ENCODE measurements around the gene POC1A.

DNA sequence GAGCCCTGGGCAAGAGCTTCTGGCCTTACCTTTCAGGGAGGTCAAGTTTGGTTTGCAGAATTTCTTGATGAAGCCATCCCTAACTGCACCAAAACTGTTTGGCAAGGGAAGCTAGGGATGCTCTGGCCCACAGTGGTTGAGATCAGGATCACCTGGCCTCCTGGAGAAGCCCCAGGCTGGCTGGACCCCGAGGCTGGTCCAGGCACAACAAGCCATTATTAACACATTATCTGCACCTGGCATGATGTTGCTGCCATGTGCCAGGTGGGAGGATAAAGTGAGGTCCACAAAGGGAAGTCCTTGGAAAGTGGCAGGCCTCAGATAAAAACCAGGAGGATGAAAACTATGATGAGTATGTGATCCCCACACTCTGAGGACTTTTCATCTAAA is 62.0 kb downstream of the POC1A start:
- TF ChIP-seq TAF1 (IDR thresholded peaks at IDR 0.05; ENCODE audit: low read depth) (no peak), CEBPB (IDR thresholded peaks at IDR 0.05) (no peak), RAD21 (IDR thresholded peaks at IDR 0.05; ENCODE audit: low read depth) (no peak)
- TF ChIP-seq, protein P1, sequence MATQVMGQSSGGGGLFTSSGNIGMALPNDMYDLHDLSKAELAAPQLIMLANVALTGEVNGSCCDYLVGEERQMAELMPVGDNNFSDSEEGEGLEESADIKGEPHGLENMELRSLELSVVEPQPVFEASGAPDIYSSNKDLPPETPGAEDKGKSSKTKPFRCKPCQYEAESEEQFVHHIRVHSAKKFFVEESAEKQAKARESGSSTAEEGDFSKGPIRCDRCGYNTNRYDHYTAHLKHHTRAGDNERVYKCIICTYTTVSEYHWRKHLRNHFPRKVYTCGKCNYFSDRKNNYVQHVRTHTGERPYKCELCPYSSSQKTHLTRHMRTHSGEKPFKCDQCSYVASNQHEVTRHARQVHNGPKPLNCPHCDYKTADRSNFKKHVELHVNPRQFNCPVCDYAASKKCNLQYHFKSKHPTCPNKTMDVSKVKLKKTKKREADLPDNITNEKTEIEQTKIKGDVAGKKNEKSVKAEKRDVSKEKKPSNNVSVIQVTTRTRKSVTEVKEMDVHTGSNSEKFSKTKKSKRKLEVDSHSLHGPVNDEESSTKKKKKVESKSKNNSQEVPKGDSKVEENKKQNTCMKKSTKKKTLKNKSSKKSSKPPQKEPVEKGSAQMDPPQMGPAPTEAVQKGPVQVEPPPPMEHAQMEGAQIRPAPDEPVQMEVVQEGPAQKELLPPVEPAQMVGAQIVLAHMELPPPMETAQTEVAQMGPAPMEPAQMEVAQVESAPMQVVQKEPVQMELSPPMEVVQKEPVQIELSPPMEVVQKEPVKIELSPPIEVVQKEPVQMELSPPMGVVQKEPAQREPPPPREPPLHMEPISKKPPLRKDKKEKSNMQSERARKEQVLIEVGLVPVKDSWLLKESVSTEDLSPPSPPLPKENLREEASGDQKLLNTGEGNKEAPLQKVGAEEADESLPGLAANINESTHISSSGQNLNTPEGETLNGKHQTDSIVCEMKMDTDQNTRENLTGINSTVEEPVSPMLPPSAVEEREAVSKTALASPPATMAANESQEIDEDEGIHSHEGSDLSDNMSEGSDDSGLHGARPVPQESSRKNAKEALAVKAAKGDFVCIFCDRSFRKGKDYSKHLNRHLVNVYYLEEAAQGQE (IDR thresholded peaks at IDR 0.05; ENCODE audit: low read depth) = no peak

All from Ishikawa (cell line).